MCF 10A (cell line): ENCODE measurements around the gene PARP6. TPM values are rescaled to one million over a fixed set of nuclear protein-coding genes. Genes with fewer than 3 reads are reported as not detected.

Experiments
- BruUV-seq: library from RNA; stranded (reverse); fragments of 400-500 nt; replicated peaks from 2 replicates; lab custom pipeline; 2021; lab: Mats Ljungman, UMichigan
- CTCF ChIA-PET: fragments of 300-600 bp; sonication (Branson Sonifier 250); formaldehyde crosslinking; extraction: SDS; loops from one replicate; lab custom pipeline; 2021; ENCODE audit warnings: antibody characterized with exemption, inconsistent platforms; lab: Yijun Ruan, JAX
- POLR2A ChIA-PET: fragments of 300-600, 350-650 bp; sonication (Branson Sonifier 250); formaldehyde crosslinking; extraction: SDS; loops from one replicate; lab custom pipeline; 2020; ENCODE audit warnings: antibody characterized with exemption, inconsistent platforms; lab: Yijun Ruan, JAX
- DNase-seq: peaks from one replicate; pipeline ENCODE4 v3.0.0-alpha.2; 2018; ENCODE audit not compliant: unreplicated experiment
- H3K27ac Mint-ChIP-seq: one replicate; pipeline ENCODE4 v1.8.0; 2022; ENCODE audit warnings: mild to moderate bottlenecking, low read depth, mixed read lengths; ENCODE audit not compliant: unreplicated experiment
- H3K27me3 Mint-ChIP-seq: one replicate; pipeline ENCODE4 v1.8.0; 2022; ENCODE audit warnings: mixed read lengths; ENCODE audit not compliant: insufficient read depth, unreplicated experiment
- H3K36me3 Mint-ChIP-seq: one replicate; pipeline ENCODE4 v1.8.0; 2022; ENCODE audit warnings: mild to moderate bottlenecking, moderate library complexity, mixed read lengths; ENCODE audit not compliant: insufficient read depth, unreplicated experiment
- H3K4me1 Mint-ChIP-seq: one replicate; pipeline ENCODE4 v1.8.0; 2022; ENCODE audit warnings: mixed read lengths; ENCODE audit not compliant: insufficient read depth, unreplicated experiment
- H3K4me3 Mint-ChIP-seq: one replicate; pipeline ENCODE4 v1.8.0; 2022; ENCODE audit warnings: mild to moderate bottlenecking, moderate library complexity, mixed read lengths; ENCODE audit not compliant: unreplicated experiment
- H3K9me3 Mint-ChIP-seq: one replicate; pipeline ENCODE4 v1.8.0; 2022; ENCODE audit warnings: mixed read lengths; ENCODE audit not compliant: unreplicated experiment
- CTCF ChIP-seq: fragments of 200-600 bp; IDR thresholded peaks from one replicate; pipeline ENCODE4 v1.8.0; 2022; ENCODE audit warnings: antibody characterized with exemption, mild to moderate bottlenecking; ENCODE audit not compliant: unreplicated experiment
- intact Hi-C: fragments of 100-400 bp; cut with micrococcal nuclease; formaldehyde crosslinking; loops from 2 replicates; pipeline ENCODE4 v1.14.1; 2022
- total RNA-seq: library from RNA; stranded (reverse); gene quantifications from 2 replicates; pipeline ENCODE4 v1.2.3, GENCODE V29; 2022

PARP6 gene
- total RNA-seq, 1 experiment from 2014 or later = 117 TPM

- Mint-ChIP-seq H3K4me1 (peaks cover 25% of the 10 kb centered on the region), H3K36me3 (peaks cover 3% of the 10 kb centered on the region), H3K27me3 (no peaks in the 10 kb centered on the region), H3K27ac (peak overlapping the region; percentile 89), H3K4me3 (peak overlapping the region; percentile 61), H3K9me3 (no peaks in the 10 kb centered on the region)
- POLR2A ChIA-PET = interaction anchor here (1.2 to 5.8 kb wide), 7 partner anchors 8 to 38 kb away, joined by 4 to 88 read pairs (median 7); partner anchors contain the start of gene PKM
- intact Hi-C loops = loop anchor here (1.0 kb wide), 1 partner anchor 14 kb away; no protein-coding TSS in a partner anchor
- no TSS peak for BruUV-seq
- DNase-seq = no peak
- CTCF ChIA-PET = interaction anchor here (0.6 to 0.9 kb wide), 3 partner anchors 12 to 38 kb away, joined by 3 to 4 read pairs (median 4); no protein-coding TSS in a partner anchor
- TF ChIP-seq CTCF = no peak
Observed at GRCh38 chr15:72236381-72237003, 35.9 kb downstream of the PARP6 start.

GRCh38 chr15:72235298-72235697 is 37.1 kb downstream of the PARP6 start:
- peaks cover 25% of the 10 kb centered on the region for H3K4me1 Mint-ChIP-seq
- no TSS peak for BruUV-seq
- POLR2A ChIA-PET = interaction anchor here (0.7 to 6.9 kb wide), 4 partner anchors 9 to 239 kb away, joined by 3 to 146 read pairs (median 3); partner anchors contain the start of gene ARIH1
- TF ChIP-seq CTCF = no peak
- no peaks in the 10 kb centered on the region for H3K36me3 Mint-ChIP-seq
- intact Hi-C loops = no loop called here
- no peaks in the 10 kb centered on the region for H3K9me3 Mint-ChIP-seq
- no peaks in the 10 kb centered on the region for H3K27me3 Mint-ChIP-seq
- H3K27ac Mint-ChIP-seq = no peak overlapping the region
- CTCF ChIA-PET = interaction anchor here (0.7 to 0.9 kb wide), 2 partner anchors 24 to 28 kb away, joined by 3 to 6 read pairs; no protein-coding TSS in a partner anchor
- DNase-seq = no peak
- no peak overlapping the region for H3K4me3 Mint-ChIP-seq

- POLR2A ChIA-PET = interaction anchor here (0.7 to 7.8 kb wide), 3 partner anchors 12 to 52 kb away, joined by 3 to 424 read pairs (median 146); partner anchors contain the start of gene GRAMD2A
- Mint-ChIP-seq H3K9me3 (no peaks in the 10 kb centered on the region), H3K4me1 (peaks cover 26% of the 10 kb centered on the region), H3K27me3 (no peaks in the 10 kb centered on the region), H3K4me3 (no peak overlapping the region), H3K27ac (no peak overlapping the region), H3K36me3 (peaks cover 1% of the 10 kb centered on the region)
- TF ChIP-seq CTCF = no peak
- intact Hi-C loops = no loop called here
- BruUV-seq = no TSS peak
- CTCF ChIA-PET = interaction anchor here (0.5 to 1.2 kb wide), 2 partner anchors 34 kb away, joined by 3 to 4 read pairs; no protein-coding TSS in a partner anchor
- DNase-seq = no peak
Observed at GRCh38 chr15:72233769-72234168, 38.6 kb downstream of the PARP6 start.

- Mint-ChIP-seq H3K4me3 (peak overlapping the region; percentile 89), H3K4me1 (peaks cover 25% of the 10 kb centered on the region), H3K27ac (peak overlapping the region; percentile 72), H3K9me3 (no peaks in the 10 kb centered on the region), H3K27me3 (no peaks in the 10 kb centered on the region), H3K36me3 (peaks cover 18% of the 10 kb centered on the region)
- peak; percentile 80 for DNase-seq
- no peak for TF ChIP-seq CTCF
- ChIA-PET CTCF (interaction anchor here (0.6 to 1.2 kb wide), 8 partner anchors 9 to 1358 kb away, joined by 3 to 7 read pairs (median 4); partner anchors contain the start of gene GRAMD2A), POLR2A (interaction anchor here (0.6 to 7.8 kb wide), 30 partner anchors 9 to 1757 kb away, joined by 3 to 424 read pairs (median 6); partner anchors contain the start of genes BBS4, GRAMD2A, HEXA and HIGD2B)
- TSS peak; percentile 76 for BruUV-seq
- intact Hi-C loops = no loop called here
Observed at GRCh38 chr15:72231833-72232478, 40.4 kb downstream of the PARP6 start.
